GM18907 (cell line): ENCODE data around the gene RRN3.
"Not testable (repeated sequence)": the region's sequence is repeated elsewhere in the genome, so short reads cannot be mapped to it uniquely, and the experiment has no call there.

Experiments
- ATAC-seq: cut with Tn5 transposase; IDR thresholded peaks from one replicate; pipeline ENCODE4 v1.9.1; 2021; ENCODE audit warnings: mild to moderate bottlenecking, moderate library complexity; ENCODE audit not compliant: unreplicated experiment

Gene RRN3

DNA sequence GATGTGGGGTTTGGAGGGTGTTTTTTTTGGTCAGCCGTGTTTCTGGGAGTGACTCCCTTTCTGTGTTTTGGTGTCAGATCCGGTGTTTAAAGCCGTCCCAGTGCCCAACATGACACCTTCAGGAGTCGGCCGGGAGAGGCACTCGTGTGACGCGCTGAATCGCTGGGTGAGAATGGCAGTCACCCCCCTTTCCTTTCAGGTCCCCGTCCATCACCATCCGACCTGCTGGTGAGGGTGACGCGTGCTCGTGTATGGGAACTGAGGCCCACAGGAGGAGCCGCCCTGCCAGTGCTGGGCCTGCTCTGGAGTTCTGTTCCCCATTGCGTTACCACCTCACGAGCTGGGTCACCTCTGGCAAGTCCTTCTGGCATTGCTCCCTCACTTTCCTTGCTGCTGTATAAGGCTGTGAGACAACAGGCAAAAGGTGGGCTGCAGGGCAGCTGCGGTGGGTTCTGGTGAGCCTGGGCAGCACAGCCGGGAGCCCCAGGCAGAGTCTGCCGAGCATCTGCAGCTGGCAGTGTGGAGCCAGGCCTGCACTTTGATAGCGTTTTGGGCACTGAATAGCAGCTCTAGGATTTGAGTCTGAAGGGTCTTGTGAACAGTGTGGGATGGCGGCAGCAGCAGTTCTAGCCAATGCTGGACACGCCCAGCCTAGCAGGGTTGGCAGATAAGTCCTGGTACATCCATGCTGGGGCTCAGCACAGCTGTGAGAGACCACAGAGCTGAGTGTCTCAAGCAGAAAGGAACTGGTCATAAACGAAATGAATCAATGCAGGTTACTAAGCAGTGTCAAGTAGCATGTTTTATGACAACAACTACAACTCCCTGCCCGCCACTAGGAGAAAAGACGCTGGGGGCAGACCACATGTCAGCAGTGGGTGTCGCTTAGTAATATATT is 65.0 kb downstream of the RRN3 start:
- ATAC-seq: not testable (repeated sequence)

DNA sequence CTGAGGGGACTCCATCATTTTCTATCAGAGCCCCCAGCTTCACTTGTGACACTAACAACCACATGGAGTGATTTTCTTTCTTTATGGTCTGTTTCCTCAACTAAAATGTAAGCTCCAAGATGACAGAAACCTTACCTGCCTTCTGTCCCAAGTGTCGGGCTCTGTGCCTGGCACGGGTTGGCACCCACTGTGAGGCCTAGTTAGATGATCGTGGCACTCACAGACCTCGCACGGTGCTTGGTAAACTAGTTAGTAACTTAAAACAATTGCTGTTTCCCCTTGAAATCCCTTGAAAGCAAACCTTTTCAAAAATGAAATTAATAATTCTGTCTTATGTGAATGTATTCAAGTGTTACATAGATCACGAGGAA is 65.7 kb downstream of the RRN3 start:
- not testable (repeated sequence) for ATAC-seq

DNA sequence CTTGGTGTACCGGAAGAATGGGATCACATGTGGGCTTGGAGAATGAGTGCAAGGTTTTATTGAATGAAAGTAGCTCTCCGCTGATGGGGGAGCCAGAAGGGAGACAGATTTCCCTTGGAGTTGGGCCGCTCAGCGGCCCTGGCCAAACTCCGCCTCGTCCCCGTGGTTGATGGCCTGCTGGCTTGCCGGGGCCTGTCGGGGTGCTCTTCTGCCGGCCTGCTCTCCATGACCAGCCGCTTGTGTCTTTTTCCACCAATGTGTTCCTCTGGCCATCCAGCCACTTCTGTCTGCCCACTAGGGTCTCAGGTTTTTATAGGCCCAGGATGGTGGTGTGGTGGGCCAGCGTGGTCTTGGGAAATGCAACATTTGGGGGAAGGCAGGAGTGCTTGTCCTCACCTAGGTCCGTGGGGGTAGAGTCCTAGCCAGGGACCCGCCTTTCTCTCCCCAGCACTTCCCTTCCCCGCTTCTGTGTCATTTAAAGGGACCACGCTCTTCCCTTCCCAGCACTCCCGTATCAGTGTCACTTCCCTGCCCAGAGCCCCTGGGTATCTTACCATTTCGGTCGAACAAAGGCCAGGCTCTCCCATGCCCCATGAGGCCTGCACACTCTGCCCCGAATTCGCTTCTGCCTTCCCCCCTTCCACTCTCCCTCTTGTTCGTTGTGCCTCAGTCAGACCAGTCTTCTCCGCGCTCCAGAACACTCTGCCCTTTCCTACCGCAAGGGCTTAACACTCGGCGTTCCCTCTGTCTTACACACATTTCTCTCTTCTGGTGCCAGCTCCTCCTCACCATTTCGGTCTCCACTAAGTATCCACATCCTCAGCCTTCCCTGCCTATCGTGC is 66.3 kb downstream of the RRN3 start:
- not testable (repeated sequence) for ATAC-seq

DNA sequence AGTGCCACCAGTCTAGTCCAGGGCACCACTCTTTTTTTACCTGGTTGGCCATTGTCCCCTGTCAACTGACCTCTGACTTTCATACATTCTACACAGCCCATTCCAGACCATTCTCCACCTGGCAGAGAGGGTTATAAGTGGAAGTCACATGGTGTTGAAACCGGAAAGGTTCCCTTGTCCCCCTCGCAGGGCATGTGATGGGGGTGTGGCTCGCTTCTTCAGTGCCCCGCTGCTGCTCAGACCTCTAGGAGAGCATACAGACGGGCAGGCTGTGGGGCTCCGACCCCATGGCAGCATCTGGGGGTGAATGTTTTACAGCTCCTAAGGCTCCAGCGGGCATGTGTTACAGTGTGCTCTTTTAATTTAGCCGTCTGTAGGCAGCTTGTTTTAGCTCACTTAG is 67.0 kb downstream of the RRN3 start:
- ATAC-seq: not testable (repeated sequence)

DNA sequence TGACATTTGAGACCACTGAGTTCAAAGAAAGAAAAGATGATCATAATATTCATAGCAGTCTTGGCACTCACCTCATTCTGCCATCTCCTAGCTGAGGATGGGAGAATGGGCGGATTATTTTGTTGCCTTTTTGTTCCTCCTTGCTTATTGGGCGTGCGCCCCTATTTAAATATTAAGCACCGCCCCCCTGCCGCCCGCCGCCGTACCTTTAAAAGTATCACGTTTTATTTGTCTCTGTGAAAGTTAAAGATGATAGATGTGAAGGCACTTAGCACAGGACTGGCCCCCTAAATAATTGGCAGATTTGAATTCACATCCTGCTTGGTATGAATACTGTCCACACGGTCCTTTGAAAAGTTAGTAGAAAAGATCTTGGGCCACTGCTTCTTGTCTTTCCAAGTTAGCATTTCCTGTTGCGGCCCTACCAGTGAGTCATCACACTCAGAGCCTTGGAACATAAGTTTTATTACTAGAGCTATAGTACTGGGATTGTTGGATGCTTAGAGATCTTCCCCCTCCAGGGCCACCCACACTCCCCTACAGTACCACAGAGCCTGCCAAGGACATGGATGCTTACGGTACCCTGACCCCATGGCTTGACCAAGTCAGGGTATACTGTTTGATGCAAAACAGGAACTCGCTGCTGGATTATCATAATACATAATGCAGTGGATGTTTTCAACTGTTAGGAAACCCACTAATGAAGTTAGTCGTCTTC is 68.7 kb downstream of the RRN3 start:
- ATAC-seq: not testable (repeated sequence)

DNA sequence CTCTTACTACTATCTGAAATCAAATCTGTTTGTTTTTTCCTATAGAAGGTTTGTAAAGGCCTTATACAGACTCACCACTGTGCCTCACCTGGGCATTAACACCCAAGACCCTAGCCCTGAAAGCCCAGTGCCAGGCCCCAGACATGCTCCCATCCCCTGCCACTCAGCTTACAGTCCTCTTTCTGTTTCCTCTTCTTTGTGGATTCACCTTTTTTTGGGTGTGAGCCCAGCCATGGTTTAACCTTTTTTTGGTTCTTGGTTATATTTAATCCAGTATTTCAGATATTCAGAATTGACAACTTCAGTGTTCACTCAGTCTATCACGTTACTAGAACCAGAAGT is 69.2 kb downstream of the RRN3 start:
- ATAC-seq: not testable (repeated sequence)

DNA sequence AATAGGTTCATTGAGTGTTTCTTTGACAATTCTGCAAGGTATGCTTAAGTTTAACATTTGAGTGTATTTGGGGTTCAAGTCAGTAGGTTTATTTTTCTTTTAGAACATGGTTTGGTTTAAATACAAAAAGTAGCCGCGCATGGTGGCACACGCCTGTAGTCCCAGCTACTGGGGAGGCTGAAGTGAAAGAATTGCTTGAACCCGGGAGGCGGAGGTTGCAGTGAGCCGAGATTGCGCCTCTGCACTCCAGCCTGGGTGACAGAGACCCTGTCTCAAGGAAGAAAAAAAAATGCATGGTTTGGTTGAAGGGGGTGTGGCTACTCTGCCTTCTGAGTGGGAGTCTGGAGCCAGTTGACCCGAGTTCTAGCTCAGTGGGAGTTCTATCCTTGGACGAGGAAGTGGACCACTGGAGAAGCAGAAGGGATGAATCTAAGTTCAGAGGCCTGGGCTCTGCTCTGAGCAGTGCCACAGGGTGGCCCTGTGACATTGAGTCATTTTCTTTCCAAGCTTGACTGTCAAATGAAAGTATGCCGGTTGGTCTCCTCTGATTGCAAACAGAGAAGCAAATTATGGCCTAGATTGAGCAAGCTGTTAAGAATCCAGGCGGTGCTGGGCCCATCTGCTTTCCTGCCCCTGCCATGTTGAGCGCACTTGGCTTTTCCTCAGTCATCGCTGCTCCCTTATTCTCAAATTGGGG is 70.5 kb downstream of the RRN3 start:
- ATAC-seq: not testable (repeated sequence)

DNA sequence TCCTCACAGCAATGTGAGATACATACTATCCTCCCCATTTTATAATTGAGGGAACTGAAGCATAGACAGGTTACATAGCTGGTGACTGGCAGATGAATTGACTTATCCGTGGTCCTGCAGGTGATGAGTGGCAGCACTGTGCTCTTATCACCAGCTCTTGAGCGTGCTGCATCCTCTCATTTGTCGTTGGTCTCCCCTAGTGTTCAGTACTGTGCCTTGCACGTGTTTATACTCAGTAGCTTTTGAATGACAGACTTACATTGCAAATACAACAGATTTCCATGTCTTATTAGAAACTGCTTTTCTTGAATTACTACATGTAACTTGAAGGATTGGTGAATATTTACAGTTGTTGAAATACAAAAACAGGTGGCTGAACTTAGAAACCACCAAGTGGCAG is 71.9 kb downstream of the RRN3 start:
- peak; percentile 72 for ATAC-seq

DNA sequence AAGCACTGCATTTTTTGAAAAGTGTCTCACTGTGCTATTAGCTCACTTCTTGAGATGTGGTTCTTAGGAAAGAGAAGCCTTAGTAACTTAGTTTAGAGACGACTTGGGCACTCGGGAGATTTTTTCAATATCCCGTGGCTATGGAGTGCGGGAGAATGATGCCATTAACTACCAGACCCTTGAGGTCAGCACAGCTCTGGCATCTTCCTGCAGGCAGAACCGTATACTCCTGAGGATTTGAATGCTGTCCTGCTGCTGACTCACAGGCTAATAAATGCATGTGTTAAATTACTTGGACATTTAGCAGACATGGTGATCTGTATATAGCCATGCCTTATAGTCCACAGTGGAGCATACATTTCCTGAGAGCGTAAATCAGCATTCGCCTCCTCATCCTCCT is 72.6 kb downstream of the RRN3 start:
- not testable (repeated sequence) for ATAC-seq

DNA sequence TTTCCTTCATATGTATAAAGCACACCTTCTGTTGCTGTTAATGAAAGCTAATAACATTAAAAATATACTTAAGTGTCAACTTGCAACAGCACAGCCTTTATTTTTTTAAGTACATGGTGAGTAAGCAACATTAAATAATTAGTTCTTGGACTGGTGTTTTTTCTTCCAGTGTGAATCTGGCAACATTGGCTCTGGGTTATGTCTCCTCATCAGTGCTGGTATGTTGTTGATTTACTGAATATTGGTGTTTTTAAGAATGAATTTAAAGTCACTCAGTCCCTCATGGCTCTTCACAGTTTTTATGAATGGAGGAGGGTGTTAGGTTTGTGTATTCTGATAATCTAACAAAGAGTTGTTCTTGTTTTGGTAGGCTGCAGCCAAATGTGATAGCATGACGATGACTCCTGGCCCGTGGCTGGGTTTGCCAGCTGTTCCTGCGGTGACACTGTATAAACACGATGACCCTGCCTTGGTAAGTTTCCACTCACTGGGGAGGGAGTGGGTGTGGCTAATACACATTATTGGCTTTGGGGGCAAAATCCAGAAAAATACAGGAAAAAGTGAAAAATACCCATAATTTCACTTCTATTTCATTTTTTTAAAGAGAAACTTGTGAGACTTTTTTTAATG is 77.0 kb downstream of the RRN3 start:
- not testable (repeated sequence) for ATAC-seq

DNA sequence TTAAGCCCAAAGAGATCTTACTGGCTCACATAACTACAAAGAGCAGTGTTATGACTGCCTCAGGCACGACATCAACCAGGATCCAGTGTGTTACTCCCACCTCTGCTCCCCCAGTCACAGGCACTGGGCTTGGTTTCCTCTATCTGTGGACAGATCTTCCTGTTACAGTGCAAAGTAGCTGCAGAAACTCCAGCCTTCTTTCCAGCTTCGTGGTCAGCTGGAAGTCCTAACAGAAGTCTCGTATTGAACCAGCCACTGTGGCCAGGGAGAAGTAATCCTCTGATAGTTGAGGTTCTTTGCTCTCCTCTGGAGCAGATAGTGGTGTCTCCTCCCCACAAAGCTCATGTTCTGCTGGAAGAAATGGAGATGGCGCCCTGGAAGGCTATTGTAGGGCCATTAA is 77.7 kb downstream of the RRN3 start:
- not testable (repeated sequence) for ATAC-seq

DNA sequence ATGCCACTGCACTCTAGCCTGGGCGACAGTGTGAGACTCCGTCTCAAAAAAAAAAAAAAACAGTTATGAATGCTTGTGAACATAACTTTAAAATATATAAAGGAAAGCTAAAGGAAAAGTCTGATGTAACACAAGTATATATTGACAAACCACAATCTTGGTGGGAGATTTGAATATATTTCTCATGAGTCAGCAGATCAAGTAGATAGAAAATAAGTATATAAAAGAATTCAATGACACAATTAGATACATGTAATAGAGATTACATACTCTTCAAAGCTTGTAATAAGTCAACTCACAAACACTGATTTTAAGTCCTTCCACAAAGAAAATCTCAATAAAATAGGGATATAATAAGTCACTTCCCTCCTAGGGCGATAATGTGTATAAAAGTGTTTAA is 78.4 kb downstream of the RRN3 start:
- not testable (repeated sequence) for ATAC-seq

DNA sequence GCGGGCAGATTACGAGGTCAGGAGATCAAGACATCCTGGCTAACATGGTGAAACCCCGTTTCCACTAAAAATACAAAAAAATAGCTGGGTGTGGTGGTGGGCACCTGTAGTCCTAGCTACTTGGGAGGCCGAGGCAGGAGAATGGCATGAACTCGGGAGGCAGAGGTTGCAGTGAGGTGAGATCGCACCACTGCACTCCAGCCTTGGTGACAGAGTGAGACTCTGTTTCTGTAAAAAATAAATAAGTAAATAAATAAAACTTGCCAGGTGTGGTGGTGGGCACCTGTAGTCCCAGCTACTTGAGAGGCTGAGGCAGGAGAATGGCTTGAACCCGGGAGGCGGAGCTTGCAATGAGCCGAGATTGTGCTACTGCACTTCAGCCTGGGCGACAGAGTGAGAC is 81.1 kb downstream of the RRN3 start:
- not testable (repeated sequence) for ATAC-seq
